PC-9 (cell line): ENCODE results near the gene WRAP73. TPM values are rescaled to one million over a fixed set of nuclear protein-coding genes. Genes with fewer than 3 reads are reported as not detected.
A peak's percentile ranks its signal among the peaks of the same experiment; 100 is the strongest.

Source experiments
- BruUV-seq: library from RNA; stranded (reverse); fragments of 400-500 nt; replicated peaks from 2 replicates; lab custom pipeline; 2021; lab: Mats Ljungman, UMichigan
- CTCF ChIA-PET: fragments of 300-600 bp; sonication (Branson Sonifier 250); formaldehyde crosslinking; loops from one replicate; lab custom pipeline; 2022; ENCODE audit warnings: antibody characterized with exemption; lab: Charles Lee
- POLR2A ChIA-PET: fragments of 300-600 bp; sonication (Branson Sonifier 250); formaldehyde crosslinking; loops from one replicate; lab custom pipeline; 2022; ENCODE audit warnings: antibody characterized with exemption; ENCODE audit not compliant: unreplicated experiment; lab: Charles Lee
- DNase-seq, 2 experiments: peaks; one replicate each; pipeline versions ENCODE4 v3.0.0 to v3.0.0-alpha.2; 2015 to 2022; ENCODE audit warnings: mixed read lengths in 1 of 2
- H2AFZ ChIP-seq: fragments of 200-600 bp; sonication (generic); 2 replicates; pipeline ENCODE4 v1.8.1; 2017; ENCODE audit warnings: antibody characterized with exemption
- H3F3A ChIP-seq: fragments of 200-600 bp; sonication (generic); 2 replicates; pipeline ENCODE4 v1.8.1; 2017; ENCODE audit warnings: antibody characterized with exemption, mild to moderate bottlenecking, low read depth; ENCODE audit not compliant: insufficient read depth
- H3K27ac ChIP-seq: fragments of 200-600 bp; sonication (generic); 2 replicates; pipeline ENCODE4 v1.6.1; 2016; ENCODE audit warnings: mixed run types
- H3K27me3 ChIP-seq: fragments of 200-600 bp; sonication (generic); 2 replicates; pipeline ENCODE4 v1.6.1; 2016; ENCODE audit warnings: low read depth, mixed run types; ENCODE audit not compliant: insufficient read depth
- H3K36me3 ChIP-seq: fragments of 200-600 bp; sonication (generic); 2 replicates; pipeline ENCODE4 v1.6.1; 2016; ENCODE audit warnings: low read depth, mixed run types
- H3K4me1 ChIP-seq: fragments of 200-600 bp; sonication (generic); replicated peaks from 2 replicates; pipeline ENCODE4 v1.6.1; 2016; ENCODE audit warnings: mixed run types; ENCODE audit not compliant: insufficient read depth
- H3K4me2 ChIP-seq: fragments of 200-600 bp; sonication (generic); 2 replicates; pipeline ENCODE4 v1.6.1; 2017; ENCODE audit warnings: mixed run types
- H3K4me3 ChIP-seq: fragments of 200-600 bp; sonication (generic); 2 replicates; pipeline ENCODE4 v1.6.1; 2016; ENCODE audit warnings: mixed run types
- H3K79me2 ChIP-seq: fragments of 200-600 bp; sonication (generic); 2 replicates; pipeline ENCODE4 v1.6.1; 2017; ENCODE audit warnings: low read depth, mixed run types
- H3K9me2 ChIP-seq: fragments of 200-600 bp; sonication (generic); 2 replicates; pipeline ENCODE4 v1.8.1; 2017; ENCODE audit warnings: mild to moderate bottlenecking; ENCODE audit not compliant: insufficient read depth
- H3K9me3 ChIP-seq: fragments of 200-600 bp; sonication (generic); 2 replicates; pipeline ENCODE4 v1.8.1; 2016; ENCODE audit warnings: low read depth; ENCODE audit not compliant: insufficient read depth
- H4K20me1 ChIP-seq: fragments of 200-600 bp; sonication (generic); 2 replicates; pipeline ENCODE4 v1.8.1; 2017; ENCODE audit not compliant: insufficient read depth
- EZH2 ChIP-seq: fragments of 200-600 bp; sonication (generic); IDR thresholded peaks from 2 replicates; pipeline ENCODE4 v1.8.0; 2017; ENCODE audit warnings: antibody characterized with exemption, low read depth
- intact Hi-C: fragments of 100-400 bp; cut with micrococcal nuclease; formaldehyde crosslinking; loops from one replicate; pipeline ENCODE4 v1.10.0; 2022; ENCODE audit not compliant: unreplicated experiment
- total RNA-seq: library from RNA; stranded (reverse); gene quantifications from 2 replicates; pipeline ENCODE4 v1.2.3, GENCODE V29; 2021
- TF ChIP-seq, protein P1 (sequence below): fragments of 200-600 bp; sonication (generic); conservative IDR thresholded peaks from 2 replicates; pipeline ENCODE4 v1.6.1; 2017; ENCODE audit warnings: mixed run types, antibody characterized with exemption, mild to moderate bottlenecking, moderate library complexity

Gene WRAP73
- total RNA-seq, 1 experiment from 2014 or later: 25.5 TPM

GRCh38 chr1:3632716-3633343 lies 17.1 kb downstream of the WRAP73 start:
- BruUV-seq: no TSS peak
- Histone ChIP-seq H3K4me3 (no peak overlapping the region), H3K9me2 (no peaks in the 10 kb centered on the region), H3K27ac (no peak overlapping the region), H3K36me3 (no peaks in the 10 kb centered on the region), H3K79me2 (no peaks in the 10 kb centered on the region), H4K20me1 (peaks cover 3% of the 10 kb centered on the region; the same call in 1 of the 2 replicates), H3K4me1 (no peaks in the 10 kb centered on the region; the same call in 1 of the 2 replicates), H3K9me3 (no peaks in the 10 kb centered on the region), H2AFZ (no peak overlapping the region), H3F3A (peaks cover 11% of the 10 kb centered on the region; the same call in 1 of the 2 replicates), H3K27me3 (no peaks in the 10 kb centered on the region), H3K4me2 (peak overlapping the region; percentile 38; the same call in 1 of the 2 replicates)
- CTCF ChIA-PET: interaction anchor here (1.2 to 1.6 kb wide), 2 partner anchors 92 to 180 kb away, joined by 3 to 7 read pairs; no protein-coding TSS in a partner anchor
- TF ChIP-seq EZH2: no peak
- TF ChIP-seq, protein P1, sequence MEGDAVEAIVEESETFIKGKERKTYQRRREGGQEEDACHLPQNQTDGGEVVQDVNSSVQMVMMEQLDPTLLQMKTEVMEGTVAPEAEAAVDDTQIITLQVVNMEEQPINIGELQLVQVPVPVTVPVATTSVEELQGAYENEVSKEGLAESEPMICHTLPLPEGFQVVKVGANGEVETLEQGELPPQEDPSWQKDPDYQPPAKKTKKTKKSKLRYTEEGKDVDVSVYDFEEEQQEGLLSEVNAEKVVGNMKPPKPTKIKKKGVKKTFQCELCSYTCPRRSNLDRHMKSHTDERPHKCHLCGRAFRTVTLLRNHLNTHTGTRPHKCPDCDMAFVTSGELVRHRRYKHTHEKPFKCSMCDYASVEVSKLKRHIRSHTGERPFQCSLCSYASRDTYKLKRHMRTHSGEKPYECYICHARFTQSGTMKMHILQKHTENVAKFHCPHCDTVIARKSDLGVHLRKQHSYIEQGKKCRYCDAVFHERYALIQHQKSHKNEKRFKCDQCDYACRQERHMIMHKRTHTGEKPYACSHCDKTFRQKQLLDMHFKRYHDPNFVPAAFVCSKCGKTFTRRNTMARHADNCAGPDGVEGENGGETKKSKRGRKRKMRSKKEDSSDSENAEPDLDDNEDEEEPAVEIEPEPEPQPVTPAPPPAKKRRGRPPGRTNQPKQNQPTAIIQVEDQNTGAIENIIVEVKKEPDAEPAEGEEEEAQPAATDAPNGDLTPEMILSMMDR: no peak
- POLR2A ChIA-PET: no interaction called here
- DNase-seq: no peak
- intact Hi-C loops: no loop called here

GRCh38 chr1:3632298-3632697 lies 17.6 kb downstream of the WRAP73 start:
- Histone ChIP-seq H3F3A (peaks cover 11% of the 10 kb centered on the region; the same call in 1 of the 2 replicates), H4K20me1 (peaks cover 3% of the 10 kb centered on the region; the same call in 1 of the 2 replicates), H3K4me1 (no peaks in the 10 kb centered on the region; the same call in 1 of the 2 replicates), H3K27me3 (no peaks in the 10 kb centered on the region), H3K4me2 (peak overlapping the region; percentile 38), H3K9me3 (no peaks in the 10 kb centered on the region), H3K79me2 (no peaks in the 10 kb centered on the region), H3K36me3 (no peaks in the 10 kb centered on the region), H3K9me2 (no peaks in the 10 kb centered on the region), H3K27ac (no peak overlapping the region), H2AFZ (no peak overlapping the region), H3K4me3 (no peak overlapping the region; the same call in 1 of the 2 replicates)
- BruUV-seq: no TSS peak
- ChIA-PET POLR2A (no interaction called here), CTCF (interaction anchor here (0.5 to 1.6 kb wide), 5 partner anchors 13 to 1246 kb away, joined by 3 to 8 read pairs (median 7); no protein-coding TSS in a partner anchor)
- no peak for DNase-seq
- intact Hi-C loops: no loop called here
- TF ChIP-seq, protein P1: no peak
- TF ChIP-seq EZH2: no peak

- Histone ChIP-seq H3F3A (peaks cover 11% of the 10 kb centered on the region; the same call in 1 of the 2 replicates), H4K20me1 (peaks cover 3% of the 10 kb centered on the region; the same call in 1 of the 2 replicates), H3K36me3 (no peaks in the 10 kb centered on the region), H3K27ac (no peak overlapping the region), H3K9me3 (no peaks in the 10 kb centered on the region), H2AFZ (no peak overlapping the region), H3K9me2 (no peaks in the 10 kb centered on the region), H3K4me2 (peak overlapping the region; percentile 44), H3K4me3 (no peak overlapping the region; the same call in 1 of the 2 replicates), H3K79me2 (no peaks in the 10 kb centered on the region), H3K4me1 (no peaks in the 10 kb centered on the region; the same call in 1 of the 2 replicates), H3K27me3 (no peaks in the 10 kb centered on the region)
- ChIA-PET CTCF (interaction anchor here (0.5 to 1.6 kb wide), 6 partner anchors 12 to 1245 kb away, joined by 3 to 8 read pairs (median 6); no protein-coding TSS in a partner anchor), POLR2A (no interaction called here)
- intact Hi-C loops: no loop called here
- DNase-seq: peak; percentile 81 to 85
- no TSS peak for BruUV-seq
- TF ChIP-seq, protein P1: no peak
- no peak for TF ChIP-seq EZH2
These were observed 18.3 kb downstream of the WRAP73 start for GRCh38 chr1:3631320-3632260.
